Psoas muscle (tissue), 8 donors: ENCODE data around the gene ACOXL. TPM values are rescaled to one million over a fixed set of nuclear protein-coding genes. Genes with fewer than 3 reads are reported as not detected.

Source experiments
- ATAC-seq, 4 donors: fragments of 200-7000 bp; cut with Tn5 transposase; one replicate each; pipeline ENCODE4 v1.9.1; 2020; ENCODE audit warnings: moderate library complexity in 3 of 4, mild to moderate bottlenecking in 2 of 4
- DNase-seq, 2 donors: peaks; one replicate each; pipeline ENCODE4 v3.0.0-alpha.2; 2020
- H3K27ac ChIP-seq: fragments of 200-600 bp; one replicate; pipeline ENCODE4 v1.8.0; 2022
- H3K27me3 ChIP-seq, 3 donors: fragments of 200-600 bp in 1 of 3; one replicate each; pipeline versions ENCODE4 v1.6.1 to v1.8.0; 2013 to 2022; ENCODE audit warnings: low read length in 2 of 3, mild to moderate bottlenecking in 2 of 3, moderate library complexity in 1 of 3; ENCODE audit not compliant: insufficient read depth in 3 of 3
- H3K36me3 ChIP-seq, 2 donors: fragments of 200-600 bp in 1 of 2; one replicate each; pipeline versions ENCODE4 v1.6.1 to v1.8.0; 2013 to 2022; ENCODE audit warnings: low read depth in 1 of 2, mild to moderate bottlenecking in 1 of 2, moderate library complexity in 1 of 2; ENCODE audit not compliant: insufficient read depth in 1 of 2
- H3K4me1 ChIP-seq: fragments of 200-600 bp; one replicate; pipeline ENCODE4 v1.8.0; 2022
- H3K4me3 ChIP-seq: fragments of 200-600 bp; one replicate; pipeline ENCODE4 v1.8.0; 2022; ENCODE audit warnings: mild to moderate bottlenecking
- H3K9me3 ChIP-seq: fragments of 200-600 bp; one replicate; pipeline ENCODE4 v1.8.0; 2022
- WGBS, 3 donors: extraction: QIAGEN DNeasy Blood & Tissue Kit; methylation state at CpG; one replicate each; pipeline versions ENCODE4 v1.1.6 to v1.1.7; 2013; 5-methylcytosine and 5-hydroxymethylcytosine counted together
- intact Hi-C, 2 donors: fragments of 100-400 bp; cut with DNase I; formaldehyde crosslinking; loops; one replicate each; pipeline versions ENCODE4 v1.11.0 to v1.14.2; 2022
- polyA plus RNA-seq, 3 donors: library from polyadenylated mRNA; stranded (reverse); fragments of 200-250 nt; gene quantifications; one replicate each; pipeline ENCODE4 v1.2.3, GENCODE V29; 2013
- total RNA-seq, 4 donors: library from RNA; stranded (reverse); fragmentation: NEBNext Ultra II Directional in 2 of 4; extraction: Animal tissue kit (Norgen Biotek cat#: 25700) in 2 of 4; gene quantifications; one replicate each; pipeline versions ENCODE4 v1.2.1 to v1.2.4, GENCODE V29; 2021 to 2023
- TF ChIP-seq, protein P1 (sequence below): fragments of 200-600 bp; IDR thresholded peaks from one replicate; pipeline ENCODE4 v1.8.0; 2022; ENCODE audit warnings: antibody characterized with exemption
- donor health status: healthy with polysubstance abuse.
- donor health status: DM: no; HTN: no; CAD: no; lungs with moderate emphysema.
- donor health status: Bipolar disorder and iron deficiency.
- donor health status: healthy.
- donor health status: DM: yes; HTN: yes; CAD: no.
- donor health status: DM: no; HTN: no; CAD: no.
- donor health status: DM: no; HTN: no; CAD: no.
- donor health status: DM: yes; HTN: yes; CAD: no.

The ACOXL gene
- total and polyA plus RNA-seq, 7 donors: 0.01 TPM; not detected in 6

DNA sequence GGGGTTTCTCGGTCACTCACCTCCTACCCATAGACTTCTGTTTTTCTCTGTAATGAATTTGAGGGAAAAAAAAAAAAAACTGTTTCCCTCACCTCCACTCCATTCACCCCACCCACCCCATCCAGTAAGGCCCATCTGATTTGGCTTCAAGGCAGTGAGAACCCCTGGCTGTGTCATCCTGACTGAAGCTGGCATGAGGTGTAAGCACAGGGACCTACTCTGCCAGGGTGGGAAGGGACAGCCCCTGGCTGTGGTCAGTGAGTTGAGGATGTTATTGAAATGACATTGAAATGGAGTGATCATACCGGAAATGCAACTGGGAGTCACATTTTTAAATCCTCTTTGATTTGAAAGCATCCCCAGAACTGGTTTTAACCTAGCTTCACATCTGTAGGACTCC, 369.2 kb downstream of the ACOXL start:
- intact Hi-C loops: no loop called here
- TF ChIP-seq, protein P1, sequence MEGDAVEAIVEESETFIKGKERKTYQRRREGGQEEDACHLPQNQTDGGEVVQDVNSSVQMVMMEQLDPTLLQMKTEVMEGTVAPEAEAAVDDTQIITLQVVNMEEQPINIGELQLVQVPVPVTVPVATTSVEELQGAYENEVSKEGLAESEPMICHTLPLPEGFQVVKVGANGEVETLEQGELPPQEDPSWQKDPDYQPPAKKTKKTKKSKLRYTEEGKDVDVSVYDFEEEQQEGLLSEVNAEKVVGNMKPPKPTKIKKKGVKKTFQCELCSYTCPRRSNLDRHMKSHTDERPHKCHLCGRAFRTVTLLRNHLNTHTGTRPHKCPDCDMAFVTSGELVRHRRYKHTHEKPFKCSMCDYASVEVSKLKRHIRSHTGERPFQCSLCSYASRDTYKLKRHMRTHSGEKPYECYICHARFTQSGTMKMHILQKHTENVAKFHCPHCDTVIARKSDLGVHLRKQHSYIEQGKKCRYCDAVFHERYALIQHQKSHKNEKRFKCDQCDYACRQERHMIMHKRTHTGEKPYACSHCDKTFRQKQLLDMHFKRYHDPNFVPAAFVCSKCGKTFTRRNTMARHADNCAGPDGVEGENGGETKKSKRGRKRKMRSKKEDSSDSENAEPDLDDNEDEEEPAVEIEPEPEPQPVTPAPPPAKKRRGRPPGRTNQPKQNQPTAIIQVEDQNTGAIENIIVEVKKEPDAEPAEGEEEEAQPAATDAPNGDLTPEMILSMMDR: no peak
- 79 to 87% (median 79%) methylated on average over 2 of the region's 2 CpGs for WGBS, 3 donors

GRCh38 chr2:111102216-111102615, 369.8 kb downstream of the ACOXL start:
- ATAC-seq: peak in 1 of 4 donors; percentile 40
- no peak for DNase-seq
- Histone ChIP-seq H3K9me3 (no peaks in the 10 kb centered on the region), H3K27ac (no peak overlapping the region), H3K36me3 (no peaks in the 10 kb centered on the region), H3K4me1 (no peaks in the 10 kb centered on the region), H3K4me3 (no peak overlapping the region), H3K27me3 (no peaks in the 10 kb centered on the region)
- TF ChIP-seq, protein P1: no peak
- intact Hi-C loops: no loop called here
- WGBS, 3 donors: 28 to 44% (median 33%) methylated on average over 2 of the region's 2 CpGs

More for the DNA sequence above, 369.2 kb downstream of the ACOXL start:
- Histone ChIP-seq H3K36me3 (no peaks in the 10 kb centered on the region), H3K27me3 (no peaks in the 10 kb centered on the region), H3K4me1 (no peaks in the 10 kb centered on the region), H3K27ac (no peak overlapping the region), H3K4me3 (no peak overlapping the region), H3K9me3 (no peaks in the 10 kb centered on the region)
- DNase-seq (no peak), ATAC-seq (no peak)

DNA sequence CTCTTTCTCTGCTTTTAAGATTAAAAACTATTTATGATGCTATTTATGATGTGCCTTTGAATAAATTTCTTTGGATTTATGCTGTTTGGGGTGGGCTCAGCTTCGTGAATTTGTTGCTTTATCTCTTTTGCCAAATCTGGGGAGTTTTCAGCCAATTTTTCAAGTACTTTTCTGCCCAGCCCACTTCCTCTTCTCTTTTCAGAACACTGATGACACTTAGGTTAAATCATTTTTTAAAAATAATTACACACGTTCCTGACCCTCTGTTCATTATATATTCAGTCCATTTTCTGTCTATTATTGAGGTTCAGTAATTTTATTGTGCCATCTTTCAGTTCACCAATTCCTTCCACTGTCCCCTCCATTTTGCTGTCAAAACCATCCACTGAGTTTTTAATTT, 373.6 kb downstream of the ACOXL start:
- intact Hi-C loops: no loop called here
- no peak for DNase-seq
- Histone ChIP-seq H3K27me3 (no peaks in the 10 kb centered on the region), H3K36me3 (no peaks in the 10 kb centered on the region), H3K27ac (no peak overlapping the region), H3K4me1 (no peaks in the 10 kb centered on the region), H3K4me3 (no peak overlapping the region), H3K9me3 (no peaks in the 10 kb centered on the region)
- no peak for ATAC-seq
- 57 to 80% (median 63%) methylated on average over 2 of the region's 2 CpGs for WGBS, 3 donors
- TF ChIP-seq, protein P1: no peak

DNA sequence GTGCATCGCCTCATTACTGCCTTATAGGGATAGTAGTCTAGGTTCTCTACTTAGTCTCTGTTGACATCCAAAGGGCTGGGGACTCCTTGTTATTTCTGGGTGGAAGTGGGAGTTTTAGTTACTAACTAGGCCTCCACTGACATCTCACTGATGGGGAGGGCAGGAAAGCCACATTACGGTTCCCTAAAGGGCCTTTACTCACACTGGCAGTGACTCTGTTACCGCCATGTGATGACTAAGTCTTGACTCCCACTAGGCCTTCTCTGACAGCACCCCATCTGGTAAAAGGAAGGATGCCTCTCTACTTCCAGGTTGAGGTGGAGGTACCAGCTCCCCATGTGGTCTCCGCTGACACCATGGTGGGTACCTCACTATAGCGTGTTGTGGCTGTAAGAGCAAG, 374.3 kb downstream of the ACOXL start:
- no peak overlapping the region for H3K27ac ChIP-seq
- no peaks in the 10 kb centered on the region for H3K4me1 ChIP-seq
- WGBS, 3 donors: 93 to 98% (median 96%) methylated on average over 5 of the region's 5 CpGs
- intact Hi-C loops: no loop called here
- ATAC-seq (no peak), DNase-seq (no peak)
- TF ChIP-seq, protein P1: no peak
- peaks cover 0 to 4% (median 0%) of the 10 kb centered on the region in 3 donors for H3K27me3 ChIP-seq
- H3K36me3 ChIP-seq: no peaks in the 10 kb centered on the region
- no peaks in the 10 kb centered on the region for H3K9me3 ChIP-seq
- no peak overlapping the region for H3K4me3 ChIP-seq

DNA sequence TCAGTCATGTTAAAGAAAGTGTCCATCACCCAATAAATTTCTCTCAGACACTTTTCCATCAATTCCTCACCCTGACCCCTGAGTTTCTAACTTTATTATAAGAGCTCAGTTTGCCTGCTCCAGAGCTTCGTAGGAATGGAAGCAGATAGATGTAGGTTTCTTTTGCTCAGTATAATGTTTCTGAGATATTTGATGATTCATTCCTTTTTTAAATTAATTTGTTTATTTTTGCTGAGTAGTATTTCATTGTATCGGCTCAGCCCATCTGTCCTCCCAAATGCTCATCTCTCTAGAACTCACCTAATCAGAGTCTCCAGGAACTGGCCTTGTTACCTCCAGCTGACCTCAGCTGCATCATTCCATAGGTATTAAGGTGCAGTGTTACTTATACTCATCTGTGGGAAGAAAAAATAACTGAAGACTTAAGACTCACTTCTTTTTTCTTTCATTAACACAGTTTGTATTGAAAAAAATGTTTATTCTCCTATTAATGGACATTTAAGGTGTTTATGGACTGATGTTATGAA, 376.4 kb downstream of the ACOXL start:
- no peak overlapping the region for H3K4me3 ChIP-seq
- TF ChIP-seq, protein P1: no peak
- peaks cover 0 to 4% (median 0%) of the 10 kb centered on the region in 3 donors for H3K27me3 ChIP-seq
- no peaks in the 10 kb centered on the region for H3K4me1 ChIP-seq
- DNase-seq (no peak), ATAC-seq (no peak)
- no peak overlapping the region for H3K27ac ChIP-seq
- whole genome bisulfite sequencing, 3 donors: 92 to 100% (median 96%) methylated on average over 2 of the region's 2 CpGs
- intact Hi-C loops: no loop called here
- H3K9me3 ChIP-seq: no peaks in the 10 kb centered on the region
- H3K36me3 ChIP-seq: no peaks in the 10 kb centered on the region
